Breast epithelium (tissue), 3 donors: ENCODE results near the gene KLHL29.

Experiments
- POLR2A ChIP-seq: fragments of 450-650 bp; IDR thresholded peaks from one replicate; pipeline ENCODE4 v1.6.1; 2016; ENCODE audit warnings: antibody characterized with exemption, mild to moderate bottlenecking, moderate library complexity
- POLR2AphosphoS5 ChIP-seq, 3 donors: sonication (generic); formaldehyde crosslinking; IDR thresholded peaks; one replicate each; pipeline ENCODE4 v1.6.1; 2017; ENCODE audit warnings: antibody characterized with exemption in 3 of 3
- TF ChIP-seq, protein P1 (sequence below), 3 donors: fragments of 450-650 bp; IDR thresholded peaks; one replicate each; pipeline ENCODE4 v1.5.1; 2016 to 2017; ENCODE audit warnings: antibody characterized with exemption in 3 of 3, mild to moderate bottlenecking in 3 of 3, moderate library complexity in 3 of 3

DNA sequence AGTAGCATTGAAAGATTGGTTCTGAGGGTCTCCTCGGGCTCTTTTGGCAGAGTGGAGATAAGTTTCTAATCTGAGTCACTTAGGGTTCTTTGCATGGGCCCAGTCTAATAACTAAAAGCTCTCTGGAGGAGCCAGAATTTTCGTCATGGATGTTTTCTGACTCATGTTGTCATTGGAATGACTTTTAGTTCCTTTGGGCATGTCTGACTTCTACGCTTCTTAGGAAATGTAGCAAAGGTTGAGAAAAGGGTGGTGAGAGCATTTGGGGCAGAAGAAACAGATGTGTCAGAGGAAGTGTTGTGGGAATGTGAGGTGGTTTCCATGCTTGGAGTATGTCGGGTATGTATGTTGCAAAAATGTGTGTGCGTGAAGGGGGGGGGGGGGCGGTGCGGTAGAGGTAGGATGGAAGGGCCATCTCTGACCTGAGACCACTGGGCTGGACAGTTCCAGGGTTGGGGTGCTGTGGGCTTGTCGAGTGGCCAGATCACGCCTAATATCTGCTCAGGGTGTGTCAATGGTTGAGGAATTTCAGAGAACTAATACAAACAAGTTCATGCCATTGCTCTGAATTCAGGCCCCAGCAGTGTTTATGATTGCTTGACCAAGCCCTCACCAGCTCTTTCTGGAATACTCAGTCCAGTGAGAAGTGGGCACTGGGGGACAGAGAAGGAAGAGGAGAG, 26.9 kb downstream of the KLHL29 start:
- TF ChIP-seq, protein P1, sequence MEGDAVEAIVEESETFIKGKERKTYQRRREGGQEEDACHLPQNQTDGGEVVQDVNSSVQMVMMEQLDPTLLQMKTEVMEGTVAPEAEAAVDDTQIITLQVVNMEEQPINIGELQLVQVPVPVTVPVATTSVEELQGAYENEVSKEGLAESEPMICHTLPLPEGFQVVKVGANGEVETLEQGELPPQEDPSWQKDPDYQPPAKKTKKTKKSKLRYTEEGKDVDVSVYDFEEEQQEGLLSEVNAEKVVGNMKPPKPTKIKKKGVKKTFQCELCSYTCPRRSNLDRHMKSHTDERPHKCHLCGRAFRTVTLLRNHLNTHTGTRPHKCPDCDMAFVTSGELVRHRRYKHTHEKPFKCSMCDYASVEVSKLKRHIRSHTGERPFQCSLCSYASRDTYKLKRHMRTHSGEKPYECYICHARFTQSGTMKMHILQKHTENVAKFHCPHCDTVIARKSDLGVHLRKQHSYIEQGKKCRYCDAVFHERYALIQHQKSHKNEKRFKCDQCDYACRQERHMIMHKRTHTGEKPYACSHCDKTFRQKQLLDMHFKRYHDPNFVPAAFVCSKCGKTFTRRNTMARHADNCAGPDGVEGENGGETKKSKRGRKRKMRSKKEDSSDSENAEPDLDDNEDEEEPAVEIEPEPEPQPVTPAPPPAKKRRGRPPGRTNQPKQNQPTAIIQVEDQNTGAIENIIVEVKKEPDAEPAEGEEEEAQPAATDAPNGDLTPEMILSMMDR (IDR thresholded peaks at IDR 0.05) = no peak
- TF ChIP-seq POLR2AphosphoS5 (IDR thresholded peaks at IDR 0.05) (no peak), POLR2A (no peak)
